ENCODE data around the gene CCDC191. TPM values are rescaled to one million over a fixed set of nuclear protein-coding genes. Genes with fewer than 3 reads are reported as not detected.

CCDC191 gene
- total RNA-seq, 1 experiment from 2014 or later, result 0.11 TPM

GRCh38 chr3:113966172-113966571 lies 90.2 kb downstream of the CCDC191 start:
- no peak for DNase-seq (ENCODE audit: low read depth)

GRCh38 chr3:113963879-113964278 lies 92.4 kb downstream of the CCDC191 start:
- DNase-seq (ENCODE audit: low read depth), result no peak

GRCh38 chr3:113954091-113954685 lies 102.1 kb downstream of the CCDC191 start:
- DNase-seq (ENCODE audit: low read depth), result no peak

GRCh38 chr3:113953677-113954076 lies 102.6 kb downstream of the CCDC191 start:
- DNase-seq (ENCODE audit: low read depth), result peak; percentile 81

GRCh38 chr3:113952921-113953320 lies 103.4 kb downstream of the CCDC191 start:
- DNase-seq (ENCODE audit: low read depth), result no peak

- peak; percentile 10 for DNase-seq (ENCODE audit: low read depth)
Measured at GRCh38 chr3:113948015-113948917, 108.1 kb downstream of the CCDC191 start.

- peak; percentile 66 for DNase-seq (ENCODE audit: low read depth)
Measured at GRCh38 chr3:113947372-113948014, 108.8 kb downstream of the CCDC191 start, which contains the start of gene ZDHHC23. ZDHHC23 (plus strand) TSS chr3:113948013; CDS start chr3:113948803, 790 bp downstream.

- no peak for DNase-seq (ENCODE audit: low read depth)
Measured at GRCh38 chr3:113946831-113947230, 109.5 kb downstream of the CCDC191 start.

GRCh38 chr3:113927556-113927955 lies 128.8 kb downstream of the CCDC191 start:
- DNase-seq (ENCODE audit: low read depth), result no peak

GRCh38 chr3:113914646-113915045 lies 141.7 kb downstream of the CCDC191 start:
- no peak for DNase-seq (ENCODE audit: low read depth)

Other genes starting within 250 kb of the CCDC191 start
- 2.4 TPM in 2 replicates for gene GRAMD1C, start 217.7 kb downstream of the CCDC191 start, total RNA-seq (2014; rRNA removed; shearing (Covaris generic))
- 3.0 and 3.9 TPM in 2 replicates for gene ZDHHC23, start 108.5 kb downstream of the CCDC191 start, total RNA-seq (2014; rRNA removed; shearing (Covaris generic))
- 32.1 and 32.3 TPM in 2 replicates for gene QTRT2, start 211 bp upstream of the CCDC191 start, total RNA-seq (2014; rRNA removed; shearing (Covaris generic))
- gene DRD3, start 122.5 kb upstream of the CCDC191 start, total RNA-seq (2014; rRNA removed; shearing (Covaris generic)), result not detected in 2 replicates
- not detected in 2 replicates for gene ZNF80, start 181.1 kb upstream of the CCDC191 start, total RNA-seq (2014; rRNA removed; shearing (Covaris generic))
- 0.20 TPM in 1 of 2 replicates, not detected in the other for gene TIGIT, start 237.5 kb upstream of the CCDC191 start, total RNA-seq (2014; rRNA removed; shearing (Covaris generic))

Measured in HT1080 (cell line).